Heart left ventricle (tissue), 16 donors: ENCODE measurements around the gene ERFE. TPM values are rescaled to one million over a fixed set of nuclear protein-coding genes. Genes with fewer than 3 reads are reported as not detected.

Experiments used
- ATAC-seq, 4 donors: fragments of 200-7000 bp; cut with Tn5 transposase; one replicate each; pipeline ENCODE4 v1.9.1; 2020 to 2022; ENCODE audit warnings: moderate library complexity in 4 of 4, mild to moderate bottlenecking in 3 of 4, moderate number of reproducible peaks in 1 of 4
- DNase-seq, 5 donors: peaks; one replicate each; pipeline ENCODE4 v3.0.0-alpha.2; 2020
- H3K27ac ChIP-seq, 12 donors: fragments of 200-600 bp; sonication (generic) in 4 of 12; one replicate each; pipeline versions ENCODE4 v1.5.0 to v1.8.0; 2016 to 2022; ENCODE audit warnings: mild to moderate bottlenecking in 2 of 12
- H3K27me3 ChIP-seq, 9 donors: fragments of 200-600 bp; sonication (generic) in 2 of 9; one replicate each; pipeline versions ENCODE4 v1.5.1 to v1.8.0; 2016 to 2022; ENCODE audit warnings: mild to moderate bottlenecking in 3 of 9
- H3K36me3 ChIP-seq, 9 donors: fragments of 200-600 bp; sonication (generic) in 2 of 9; one replicate each; pipeline versions ENCODE4 v1.5.0 to v1.8.0; 2018 to 2022; ENCODE audit warnings: mild to moderate bottlenecking in 2 of 9
- H3K4me1 ChIP-seq, 12 donors: fragments of 200-600 bp; sonication (generic) in 4 of 12; one replicate each; pipeline versions ENCODE4 v1.5.0 to v1.8.0; 2016 to 2022; ENCODE audit warnings: mild to moderate bottlenecking in 3 of 12
- H3K4me3 ChIP-seq, 12 donors: fragments of 200-600 bp; sonication (generic) in 4 of 12; one replicate each; pipeline versions ENCODE4 v1.5.0 to v1.8.0; 2017 to 2022; ENCODE audit warnings: mild to moderate bottlenecking in 9 of 12, moderate library complexity in 4 of 12
- H3K9me3 ChIP-seq, 12 donors: fragments of 200-600 bp; sonication (generic) in 4 of 12; one replicate each; pipeline versions ENCODE4 v1.5.0 to v1.8.0; 2016 to 2022; ENCODE audit warnings: mild to moderate bottlenecking in 1 of 12
- POLR2A ChIP-seq, 2 donors: fragments of 450-650 bp; IDR thresholded peaks; one replicate each; pipeline ENCODE4 v1.6.1; 2017; ENCODE audit warnings: antibody characterized with exemption in 2 of 2, mild to moderate bottlenecking in 2 of 2, moderate library complexity in 2 of 2
- WGBS, 4 donors: extraction: QIAGEN DNeasy Blood & Tissue Kit in 2 of 4; methylation state at CpG; one replicate each; pipeline versions ENCODE4 v1.1.5 to v1.1.7; 2013 to 2018; 5-methylcytosine and 5-hydroxymethylcytosine counted together
- intact Hi-C, 10 donors: fragments of 100-400 bp; cut with DNase I; formaldehyde crosslinking; loops; one replicate each; pipeline versions ENCODE4 v1.11.1 to v1.14.2; 2022
- polyA plus RNA-seq, 2 donors: library from polyadenylated mRNA; stranded (reverse); fragments of 200-250 nt; gene quantifications; one replicate each; pipeline ENCODE4 v1.2.3, GENCODE V29; 2013
- total RNA-seq, 9 donors: library from RNA; depleted of rRNA in 2 of 9; stranded (reverse); fragments of >200 nt in 2 of 9; fragmentation: NEBNext Ultra II Directional in 3 of 9; extraction: Animal tissue kit (Norgen Biotek cat#: 25700) in 3 of 9; gene quantifications; one replicate each; pipeline versions ENCODE4 v1.1.0 to v1.2.4, GENCODE V29; 2016 to 2023
- TF ChIP-seq, protein P1 (sequence below), 12 donors: fragments of 200-600 bp; sonication (generic) in 4 of 12; IDR thresholded peaks; one replicate each; pipeline versions ENCODE4 v1.5.0 to v1.8.0; 2018 to 2022; ENCODE audit warnings: antibody characterized with exemption in 12 of 12, mild to moderate bottlenecking in 5 of 12
- donor health status: ischemic (EF 13 %, LVEDD 7.1; RV severe dilation, severe dysfunction).
- donor health status: healthy with polysubstance abuse.
- donor health status: DM: no; HTN: yes; CAD: no.
- donor health status: DM: no; HTN: no; CAD: no.
- donor health status: ischemic (EF 25% LVEDD 6.9; RV normal size, moderate dysfunction).
- donor health status: ischemic (EF 25% LVEDD 5.7; RV mildly dilated, moderate dysfunction).
- donor health status: healthy.
- donor health status: DM: yes; HTN: yes; CAD: no.
- donor health status: ischemic (EF 35%, LVEDD 5.7; RV mildly dilated, moderate dysfunction).
- donor health status: nonischemic (EF 11% LVEDD 7.7; RV severe dilation, severe dysfunction).
- donor health status: DM: yes; HTN: yes; CAD: no.
- donor health status: PGD.
- donor health status: ischemic (EF 29% LVEDD 5.4; RV normal size, mild dysfunction).
- donor health status: nonischemic (EF 23%, LVEDD 6.1; RV moderate dilation, normal function).

ERFE gene
- total and polyA plus RNA-seq, 11 donors: 0.08 to 1.8 (median 0.48) TPM; not detected in 3

DNA sequence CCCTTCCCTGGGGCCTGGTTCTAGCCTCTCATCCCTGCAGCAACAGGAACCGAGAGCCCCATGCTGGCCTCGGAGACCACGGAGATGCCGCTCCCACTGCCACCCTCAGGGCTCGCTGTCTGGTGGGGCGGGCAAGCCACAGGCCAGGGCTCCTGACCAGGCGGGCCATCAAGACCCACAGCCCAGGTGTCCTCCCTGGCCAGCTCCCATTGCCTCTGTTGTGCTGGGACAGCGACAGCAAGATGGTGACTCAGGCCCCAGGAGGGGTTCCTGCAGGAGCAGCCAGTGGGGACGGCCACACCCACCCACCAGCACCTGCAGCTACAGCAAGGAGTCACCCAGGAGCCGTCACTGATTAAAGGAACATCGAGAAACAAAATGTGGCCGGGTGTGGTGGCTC, 12.9 kb upstream of the ERFE start:
- no peak overlapping the region for H3K4me3 ChIP-seq
- TF ChIP-seq, protein P1, sequence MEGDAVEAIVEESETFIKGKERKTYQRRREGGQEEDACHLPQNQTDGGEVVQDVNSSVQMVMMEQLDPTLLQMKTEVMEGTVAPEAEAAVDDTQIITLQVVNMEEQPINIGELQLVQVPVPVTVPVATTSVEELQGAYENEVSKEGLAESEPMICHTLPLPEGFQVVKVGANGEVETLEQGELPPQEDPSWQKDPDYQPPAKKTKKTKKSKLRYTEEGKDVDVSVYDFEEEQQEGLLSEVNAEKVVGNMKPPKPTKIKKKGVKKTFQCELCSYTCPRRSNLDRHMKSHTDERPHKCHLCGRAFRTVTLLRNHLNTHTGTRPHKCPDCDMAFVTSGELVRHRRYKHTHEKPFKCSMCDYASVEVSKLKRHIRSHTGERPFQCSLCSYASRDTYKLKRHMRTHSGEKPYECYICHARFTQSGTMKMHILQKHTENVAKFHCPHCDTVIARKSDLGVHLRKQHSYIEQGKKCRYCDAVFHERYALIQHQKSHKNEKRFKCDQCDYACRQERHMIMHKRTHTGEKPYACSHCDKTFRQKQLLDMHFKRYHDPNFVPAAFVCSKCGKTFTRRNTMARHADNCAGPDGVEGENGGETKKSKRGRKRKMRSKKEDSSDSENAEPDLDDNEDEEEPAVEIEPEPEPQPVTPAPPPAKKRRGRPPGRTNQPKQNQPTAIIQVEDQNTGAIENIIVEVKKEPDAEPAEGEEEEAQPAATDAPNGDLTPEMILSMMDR (IDR thresholded peaks at IDR 0.05): no peak
- no peak for TF ChIP-seq POLR2A (IDR thresholded peaks at IDR 0.05)
- 77 to 88% (median 81%) methylated on average over 7 to 12 of the region's 12 CpGs for WGBS, 4 donors
- no peak overlapping the region for H3K27ac ChIP-seq
- intact Hi-C loops: loop anchor here in 2 of 10 donors (10.0 kb wide), 1 partner anchor 291 kb away; the partner anchor contains the start of gene RAMP1 (in 2 of the 2)
- no peak for DNase-seq
- H3K27me3 ChIP-seq: no peaks in the 10 kb centered on the region
- no peak for ATAC-seq
- peaks cover 0 to 27% (median 14%) of the 10 kb centered on the region in 12 donors for H3K4me1 ChIP-seq
- no peaks in the 10 kb centered on the region for H3K9me3 ChIP-seq
- peaks cover 0 to 14% (median 0%) of the 10 kb centered on the region in 9 donors for H3K36me3 ChIP-seq

DNA sequence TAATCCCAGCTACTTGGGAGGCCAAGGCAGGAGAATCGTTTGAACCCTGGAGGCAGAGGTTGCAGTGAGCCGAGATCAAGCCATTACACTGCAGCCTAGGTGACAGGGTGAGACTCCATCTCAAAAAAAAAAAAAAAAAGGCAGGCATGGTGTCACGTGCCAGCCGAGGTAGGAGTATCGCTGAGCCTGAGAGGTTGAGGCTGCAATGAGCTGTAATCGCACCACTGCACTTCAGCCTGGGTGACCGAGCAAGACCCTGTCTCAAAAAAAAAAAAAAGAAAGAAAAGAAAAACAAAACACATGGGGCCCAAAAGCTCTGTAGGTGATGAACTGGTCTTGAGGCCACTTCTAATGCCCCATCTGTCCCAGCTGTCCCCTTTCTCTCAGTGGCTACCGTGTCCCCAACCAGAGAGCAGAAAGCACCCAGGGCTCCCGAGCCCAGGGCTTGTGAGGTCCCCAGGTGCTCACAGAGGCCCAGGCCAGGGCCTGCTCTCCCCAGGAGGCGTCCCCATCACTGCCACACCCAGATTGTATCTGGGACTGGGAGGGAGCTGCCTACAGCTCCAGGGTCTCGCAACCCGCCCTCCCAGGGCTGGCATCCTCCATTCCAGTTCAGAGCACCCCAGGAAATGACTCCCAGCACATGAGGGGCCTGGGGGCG, 11.8 kb upstream of the ERFE start:
- Histone ChIP-seq H3K36me3 (peaks cover 0 to 13% (median 0%) of the 10 kb centered on the region in 9 donors), H3K4me1 (peaks cover 0 to 20% (median 12%) of the 10 kb centered on the region in 12 donors), H3K27ac (no peak overlapping the region), H3K9me3 (no peaks in the 10 kb centered on the region), H3K27me3 (no peaks in the 10 kb centered on the region), H3K4me3 (no peak overlapping the region)
- no peak for ATAC-seq
- no peak for TF ChIP-seq POLR2A (IDR thresholded peaks at IDR 0.05)
- TF ChIP-seq, protein P1 (IDR thresholded peaks at IDR 0.05): no peak
- no peak for DNase-seq
- intact Hi-C loops: loop anchor here in 2 of 10 donors (10.0 kb wide), 1 partner anchor 292 kb away; the partner anchor contains the start of gene RAMP1 (in 2 of the 2)
- 79 to 89% (median 87%) methylated on average over 12 to 13 of the region's 13 CpGs for WGBS, 4 donors

DNA sequence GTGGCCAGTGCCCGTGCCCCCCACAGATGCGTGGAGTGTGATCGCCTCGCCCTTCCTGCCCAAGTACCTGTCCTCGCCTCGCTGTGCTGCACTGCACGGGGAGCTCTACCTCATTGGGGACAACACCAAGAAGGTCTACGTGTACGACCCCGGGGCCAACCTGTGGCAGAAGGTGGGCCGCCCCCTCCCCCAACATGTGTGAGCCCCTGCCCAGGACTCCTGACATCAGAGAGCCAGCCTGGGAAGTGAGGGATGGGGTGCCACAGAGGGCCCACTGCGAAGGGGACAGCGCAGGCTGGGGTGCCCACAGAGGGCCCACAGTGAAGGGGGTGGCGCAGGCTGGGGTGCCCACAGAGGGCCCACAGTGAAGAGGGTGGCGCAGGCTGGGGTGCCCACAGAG, 9.8 kb upstream of the ERFE start:
- DNase-seq (no peak), ATAC-seq (no peak)
- TF ChIP-seq POLR2A (IDR thresholded peaks at IDR 0.05): no peak
- TF ChIP-seq, protein P1 (IDR thresholded peaks at IDR 0.05): no peak
- Histone ChIP-seq H3K36me3 (peaks cover 0 to 13% (median 0%) of the 10 kb centered on the region in 9 donors), H3K9me3 (no peaks in the 10 kb centered on the region), H3K27ac (no peak overlapping the region), H3K4me1 (peaks cover 0 to 2% (median under 1%) of the 10 kb centered on the region in 12 donors), H3K4me3 (no peak overlapping the region), H3K27me3 (no peaks in the 10 kb centered on the region)
- 93 to 96% (median 94%) methylated on average over 4 to 15 of the region's 15 CpGs for WGBS, 4 donors
- intact Hi-C loops: loop anchor here in 2 of 10 donors (10.0 kb wide), 1 partner anchor 294 kb away; the partner anchor contains the start of gene RAMP1 (in 2 of the 2)

DNA sequence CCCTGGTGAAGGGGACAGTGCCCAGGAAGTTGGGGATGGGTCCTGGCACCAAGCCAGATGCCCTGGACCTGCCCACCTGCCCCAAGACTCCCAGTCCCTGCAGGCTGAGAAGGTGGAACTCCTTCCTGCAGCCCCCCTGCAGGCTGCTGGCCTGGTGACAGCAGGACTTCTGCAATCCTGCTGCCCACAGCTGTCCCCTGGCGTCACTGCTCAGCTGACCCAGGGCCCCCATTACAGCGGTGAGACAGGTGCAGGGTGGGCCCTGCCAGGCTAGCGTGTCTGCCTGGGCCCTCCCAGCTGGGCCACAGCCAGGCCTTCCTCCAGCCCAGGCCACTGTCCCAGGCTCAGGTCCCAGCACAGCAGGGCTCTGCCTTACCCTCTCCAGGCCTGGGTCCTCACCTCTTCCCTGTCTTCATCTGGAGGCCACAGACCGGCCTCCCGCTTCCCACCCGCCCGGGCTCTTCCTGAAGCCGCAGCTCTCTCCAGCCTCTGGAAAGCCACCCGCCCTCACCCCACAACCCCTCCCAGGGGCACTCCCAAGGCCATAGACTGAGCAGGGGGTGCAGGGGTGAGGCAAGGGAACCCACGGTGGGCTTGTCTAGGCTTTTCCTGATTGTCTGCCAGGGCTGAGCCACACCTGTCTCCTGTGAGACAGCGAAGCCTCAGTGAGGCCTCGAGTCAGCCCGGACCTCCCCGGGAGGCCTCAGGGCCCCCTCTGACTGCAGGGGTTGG, 8.8 kb upstream of the ERFE start:
- intact Hi-C loops: loop anchor here in 3 of 10 donors (10.0 kb wide), 2 partner anchors 105 to 295 kb away; partner anchors contain the start of gene RAMP1 (in 2 of the 3)
- DNase-seq: no peak
- 72 to 81% (median 78%) methylated on average over 14 of the region's 14 CpGs for WGBS, 4 donors

More for the DNA sequence above, 8.8 kb upstream of the ERFE start:
- Histone ChIP-seq H3K27ac (no peak overlapping the region), H3K4me1 (peaks cover 0 to 2% (median 0%) of the 10 kb centered on the region in 12 donors), H3K27me3 (no peaks in the 10 kb centered on the region), H3K9me3 (no peaks in the 10 kb centered on the region), H3K36me3 (peaks cover 0 to 13% (median 0%) of the 10 kb centered on the region in 9 donors), H3K4me3 (no peak overlapping the region)
- ATAC-seq: no peak
- TF ChIP-seq POLR2A (IDR thresholded peaks at IDR 0.05): no peak
- TF ChIP-seq, protein P1 (IDR thresholded peaks at IDR 0.05): no peak
